ENCODE data around the gene GLYR1.

The GLYR1 gene

DNA sequence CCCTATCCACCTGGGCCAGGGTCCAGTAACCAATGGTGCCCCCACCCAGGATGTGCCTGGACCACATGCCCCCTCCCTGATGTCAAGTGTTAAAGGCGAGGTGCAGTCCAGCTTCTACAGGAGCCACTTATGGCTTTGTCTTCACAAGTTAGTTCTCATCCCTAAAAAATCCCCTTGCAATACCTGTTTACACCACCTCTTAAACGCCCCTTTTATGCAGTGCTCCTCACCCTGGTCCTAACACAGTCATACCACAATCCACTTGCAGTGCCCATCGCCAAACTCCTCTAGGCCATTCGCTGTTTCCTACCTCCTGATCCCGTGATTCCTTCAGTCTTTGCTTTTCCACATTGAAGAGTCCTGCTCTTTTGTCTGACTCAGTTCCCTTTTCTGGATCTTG, 7.1 kb downstream of the GLYR1 start:
- DNase-seq (ENCODE audit: low read depth, low spot score), result no peak
- TF ChIP-seq, protein P1, sequence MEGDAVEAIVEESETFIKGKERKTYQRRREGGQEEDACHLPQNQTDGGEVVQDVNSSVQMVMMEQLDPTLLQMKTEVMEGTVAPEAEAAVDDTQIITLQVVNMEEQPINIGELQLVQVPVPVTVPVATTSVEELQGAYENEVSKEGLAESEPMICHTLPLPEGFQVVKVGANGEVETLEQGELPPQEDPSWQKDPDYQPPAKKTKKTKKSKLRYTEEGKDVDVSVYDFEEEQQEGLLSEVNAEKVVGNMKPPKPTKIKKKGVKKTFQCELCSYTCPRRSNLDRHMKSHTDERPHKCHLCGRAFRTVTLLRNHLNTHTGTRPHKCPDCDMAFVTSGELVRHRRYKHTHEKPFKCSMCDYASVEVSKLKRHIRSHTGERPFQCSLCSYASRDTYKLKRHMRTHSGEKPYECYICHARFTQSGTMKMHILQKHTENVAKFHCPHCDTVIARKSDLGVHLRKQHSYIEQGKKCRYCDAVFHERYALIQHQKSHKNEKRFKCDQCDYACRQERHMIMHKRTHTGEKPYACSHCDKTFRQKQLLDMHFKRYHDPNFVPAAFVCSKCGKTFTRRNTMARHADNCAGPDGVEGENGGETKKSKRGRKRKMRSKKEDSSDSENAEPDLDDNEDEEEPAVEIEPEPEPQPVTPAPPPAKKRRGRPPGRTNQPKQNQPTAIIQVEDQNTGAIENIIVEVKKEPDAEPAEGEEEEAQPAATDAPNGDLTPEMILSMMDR (IDR thresholded peaks at IDR 0.05; ENCODE audit: low read depth, low read length), result no peak
- in situ Hi-C loops (cut with HindIII; ENCODE audit: low sequenced_read_pairs), result no loop called here
- H3K4me3 ChIP-seq (ENCODE audit: low read depth, low read length), result no peak overlapping the region

DNA sequence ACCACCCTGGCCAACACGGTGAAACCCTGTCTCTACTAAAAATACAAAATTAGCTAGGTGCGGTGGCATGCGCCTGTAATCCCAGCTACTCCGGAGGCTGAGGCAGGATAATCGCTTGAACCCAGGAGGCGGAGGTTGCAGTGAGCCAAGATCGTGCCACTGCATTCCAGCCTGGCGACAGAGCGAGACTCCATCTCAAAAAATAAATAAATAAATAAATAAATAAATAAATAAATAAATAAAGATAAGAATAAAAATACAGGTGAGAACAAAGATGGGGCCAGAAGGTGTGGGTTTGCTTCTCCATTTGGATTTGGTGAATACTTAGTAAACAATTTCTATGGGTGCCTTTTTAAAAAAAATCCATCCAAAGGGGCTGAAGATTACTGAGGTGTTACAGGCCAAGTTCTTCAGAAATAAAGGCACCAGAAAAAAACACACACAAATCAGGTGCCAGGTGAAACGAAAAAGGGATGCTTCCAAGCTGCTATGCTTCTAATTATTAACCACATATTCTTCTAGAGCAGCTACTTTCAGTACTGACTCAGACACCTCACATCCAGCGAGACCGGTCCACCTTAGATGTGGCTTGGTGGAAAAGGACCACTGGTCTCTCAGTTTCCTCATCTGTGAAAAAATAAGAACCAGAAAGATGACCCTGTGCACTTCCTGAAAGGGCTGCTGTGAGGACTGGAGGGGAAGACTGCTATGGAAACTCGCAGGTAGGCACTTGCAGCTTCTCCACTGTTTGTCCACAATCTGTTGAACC, 9.2 kb downstream of the GLYR1 start:
- TF ChIP-seq, protein P1 (IDR thresholded peaks at IDR 0.05; ENCODE audit: low read depth, low read length), result no peak
- no peak overlapping the region for H3K4me3 ChIP-seq (ENCODE audit: low read depth, low read length)
- DNase-seq (ENCODE audit: low read depth, low spot score), result no peak
- in situ Hi-C loops (cut with HindIII; ENCODE audit: low sequenced_read_pairs), result no loop called here

DNA sequence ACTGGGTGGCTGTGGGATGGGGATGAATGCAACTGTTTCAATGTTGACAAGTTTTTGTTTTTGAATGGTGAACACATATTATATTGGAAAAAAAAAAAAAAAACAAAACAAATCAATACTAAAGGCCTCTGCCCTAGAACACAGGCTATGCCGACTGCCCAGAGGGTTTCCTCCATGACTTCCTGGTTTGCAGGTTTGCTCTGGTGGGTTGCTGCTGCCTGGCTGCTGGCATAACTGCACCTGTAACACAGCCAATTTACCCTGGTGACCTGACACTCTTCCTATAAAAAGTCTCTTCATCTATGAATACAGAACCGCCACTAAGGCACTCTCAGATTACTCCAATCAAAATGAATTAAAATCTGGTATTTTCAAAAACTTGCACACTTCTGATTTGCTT, 10.4 kb downstream of the GLYR1 start:
- DNase-seq (ENCODE audit: low read depth, low spot score), result no peak
- no peak overlapping the region for H3K4me3 ChIP-seq (ENCODE audit: low read depth, low read length)
- in situ Hi-C loops (cut with HindIII; ENCODE audit: low sequenced_read_pairs), result no loop called here
- TF ChIP-seq, protein P1 (IDR thresholded peaks at IDR 0.05; ENCODE audit: low read depth, low read length), result no peak

DNA sequence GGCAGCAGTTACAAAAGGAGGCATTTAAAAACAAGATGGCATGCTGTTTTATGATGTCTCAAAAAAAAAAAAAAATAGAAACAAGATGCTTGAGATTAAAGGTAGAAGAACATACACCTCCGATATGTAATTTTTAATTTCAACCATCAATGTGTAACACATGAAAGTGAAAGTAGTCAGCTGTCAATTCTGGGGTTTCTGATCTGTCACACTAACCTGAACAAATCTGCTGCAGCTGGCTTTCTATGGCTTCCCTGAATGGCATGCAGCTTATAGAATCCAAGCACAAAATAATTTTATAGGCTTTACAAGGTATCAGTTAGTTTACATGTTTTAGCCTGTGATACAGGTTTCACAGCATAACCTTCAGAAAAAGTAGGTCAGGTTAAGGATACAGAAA, 13.5 kb downstream of the GLYR1 start:
- TF ChIP-seq, protein P1 (IDR thresholded peaks at IDR 0.05; ENCODE audit: low read depth, low read length), result no peak
- DNase-seq (ENCODE audit: low read depth, low spot score), result no peak
- no peak overlapping the region for H3K4me3 ChIP-seq (ENCODE audit: low read depth, low read length)
- in situ Hi-C loops (cut with HindIII; ENCODE audit: low sequenced_read_pairs), result no loop called here

DNA sequence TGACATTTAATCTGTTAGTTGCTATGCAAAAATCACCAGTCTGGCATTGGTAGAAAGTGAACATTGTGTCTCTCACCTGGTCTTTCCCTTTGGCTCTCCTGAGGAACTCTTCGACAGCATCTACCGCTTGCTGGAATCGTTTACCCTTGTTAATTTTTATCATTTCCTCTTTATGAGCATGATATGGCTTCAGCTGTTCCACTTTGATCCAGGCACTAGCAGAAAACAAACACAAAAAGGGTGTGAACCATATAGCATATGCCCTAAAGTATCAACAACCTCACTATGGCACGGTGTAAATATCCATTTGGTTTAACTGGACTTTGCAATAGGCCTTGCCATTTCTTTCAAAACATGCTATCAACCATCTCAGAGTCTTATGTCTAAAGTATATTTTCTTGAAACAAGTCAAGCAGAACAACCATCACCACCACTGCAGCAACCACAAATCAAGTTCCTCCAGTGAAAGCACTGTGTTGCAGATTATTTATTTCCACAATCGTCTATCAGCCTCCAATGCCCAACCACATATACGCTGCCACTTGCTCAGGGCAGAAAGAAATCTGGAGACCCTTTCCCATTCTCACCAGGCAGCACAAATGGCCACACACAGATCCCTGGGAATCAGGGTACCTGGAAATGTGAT, 14.3 kb downstream of the GLYR1 start:
- in situ Hi-C loops (cut with HindIII; ENCODE audit: low sequenced_read_pairs), result no loop called here
- TF ChIP-seq, protein P1 (IDR thresholded peaks at IDR 0.05; ENCODE audit: low read depth, low read length), result no peak
- DNase-seq (ENCODE audit: low read depth, low spot score), result no peak
- no peak overlapping the region for H3K4me3 ChIP-seq (ENCODE audit: low read depth, low read length)

DNA sequence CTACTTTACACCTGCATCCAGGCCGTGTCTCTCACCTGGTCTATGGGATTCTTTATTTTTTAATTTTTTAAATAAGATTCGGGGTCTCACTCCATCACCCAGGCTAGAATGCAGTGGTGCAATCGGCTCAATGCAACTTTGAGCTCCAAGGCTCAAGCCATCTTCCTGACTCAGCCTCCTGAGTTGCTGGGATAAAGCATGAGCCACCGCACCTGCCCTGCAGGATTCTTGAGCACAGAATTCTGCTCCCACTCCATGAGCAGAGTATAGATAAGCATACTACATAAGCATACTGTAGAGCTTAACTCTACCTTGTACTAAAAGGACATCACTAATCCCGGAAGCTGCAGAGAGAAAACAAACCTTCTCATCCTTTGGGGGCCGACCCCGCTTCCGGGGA, 15.5 kb downstream of the GLYR1 start:
- no peak for DNase-seq (ENCODE audit: low read depth, low spot score)
- no peak overlapping the region for H3K4me3 ChIP-seq (ENCODE audit: low read depth, low read length)
- TF ChIP-seq, protein P1 (IDR thresholded peaks at IDR 0.05; ENCODE audit: low read depth, low read length), result no peak
- in situ Hi-C loops (cut with HindIII; ENCODE audit: low sequenced_read_pairs), result no loop called here

Measured in astrocyte of the spinal cord (primary cell).